PC-3 (cell line): Measurements from ENCODE around the gene WNT10A. TPM values are rescaled to one million over a fixed set of nuclear protein-coding genes. Genes with fewer than 3 reads are reported as not detected.

ENCODE experiments used
- ATAC-seq: fragments of 200-7000 bp; cut with Tn5 transposase; 2 replicates; pipeline ENCODE4 v1.9.1; 2020; ENCODE audit warnings: mild to moderate bottlenecking, moderate library complexity
- BruUV-seq: library from RNA; stranded (reverse); fragments of 400-500 nt; replicated peaks from 2 replicates; lab custom pipeline; 2021; lab: Mats Ljungman, UMichigan
- CTCF ChIA-PET: fragments of 300-600 bp; sonication (Branson Sonifier 250); formaldehyde crosslinking; loops from one replicate; lab custom pipeline; 2022; ENCODE audit warnings: antibody characterized with exemption; lab: Charles Lee
- POLR2A ChIA-PET: fragments of 300-600 bp; sonication (Branson Sonifier 250); formaldehyde crosslinking; loops from one replicate; lab custom pipeline; 2022; ENCODE audit warnings: antibody characterized with exemption; ENCODE audit not compliant: unreplicated experiment; lab: Charles Lee
- DNase-seq: peaks from one replicate; pipeline ENCODE4 v3.0.0-alpha.2; 2015
- H2AFZ ChIP-seq: fragments of 300-600 bp; sonication (generic); 2 replicates; pipeline ENCODE4 v1.6.0; 2016; ENCODE audit warnings: antibody characterized with exemption, low read length
- H3F3A ChIP-seq: fragments of 300-600 bp; sonication (generic); one replicate; pipeline ENCODE4 v1.6.0; 2017; ENCODE audit warnings: antibody characterized with exemption, low read length, control low read depth, mild to moderate bottlenecking; ENCODE audit not compliant: unreplicated experiment
- H3K27ac ChIP-seq: fragments of 300-600 bp; sonication (generic); 2 replicates; pipeline ENCODE4 v1.5.1; 2016; ENCODE audit warnings: mild to moderate bottlenecking, low read length
- H3K27me3 ChIP-seq: fragments of 300-600 bp; sonication (generic); 2 replicates; pipeline ENCODE4 v1.6.1; 2016; ENCODE audit warnings: low read length, mixed read lengths
- H3K36me3 ChIP-seq: fragments of 300-600 bp; sonication (generic); 2 replicates; pipeline ENCODE4 v1.6.1; 2016; ENCODE audit warnings: low read depth, mixed run types, low read length, mixed read lengths
- H3K4me1 ChIP-seq: fragments of 300-600 bp; sonication (generic); 2 replicates; pipeline ENCODE4 v1.5.1; 2016; ENCODE audit warnings: low read length; ENCODE audit not compliant: insufficient read depth
- H3K4me2 ChIP-seq: fragments of 300-600 bp; sonication (generic); 2 replicates; pipeline ENCODE4 v1.6.0; 2016; ENCODE audit warnings: low read length
- H3K4me3 ChIP-seq: fragments of 300-600 bp; sonication (generic); 2 replicates; pipeline ENCODE4 v1.5.1; 2016; ENCODE audit warnings: mild to moderate bottlenecking, low read length, mixed read lengths
- H3K79me2 ChIP-seq: fragments of 300-600 bp; sonication (generic); 2 replicates; pipeline ENCODE4 v1.6.1; 2017; ENCODE audit warnings: low read length, mixed read lengths
- H3K9ac ChIP-seq: fragments of 300-600 bp; sonication (generic); 2 replicates; pipeline ENCODE4 v1.6.0; 2016; ENCODE audit warnings: mild to moderate bottlenecking, low read length
- H3K9me2 ChIP-seq: fragments of 300-600 bp; sonication (generic); replicated peaks from 2 replicates; pipeline ENCODE4 v1.6.1; 2016; ENCODE audit warnings: mixed run types, low read length, mixed read lengths
- H3K9me3 ChIP-seq: fragments of 300-600 bp; sonication (generic); 2 replicates; pipeline ENCODE4 v1.6.1; 2016; ENCODE audit warnings: low read length, mixed read lengths
- H4K20me1 ChIP-seq: fragments of 300-600 bp; sonication (generic); 2 replicates; pipeline ENCODE4 v1.6.1; 2016; ENCODE audit warnings: low read length, mixed read lengths
- CTCF ChIP-seq: fragments of 300-600 bp; sonication (generic); conservative IDR thresholded peaks from 2 replicates; pipeline ENCODE4 v1.5.1; 2017; ENCODE audit warnings: antibody characterized with exemption, low read depth, mild to moderate bottlenecking, low read length
- EZH2 ChIP-seq: fragments of 300-600 bp; sonication (generic); IDR thresholded peaks from one replicate; pipeline ENCODE4 v1.6.1; 2017; ENCODE audit warnings: antibody characterized with exemption, mild to moderate bottlenecking, low read length; ENCODE audit not compliant: unreplicated experiment
- EZH2phosphoT487 ChIP-seq: fragments of 300-600 bp; sonication (generic); IDR thresholded peaks from 2 replicates; pipeline ENCODE4 v1.6.1; 2018; ENCODE audit warnings: mild to moderate bottlenecking, antibody characterized with exemption, low read length, borderline replicate concordance
- intact Hi-C: fragments of 100-400 bp; cut with micrococcal nuclease; formaldehyde crosslinking; loops from 2 replicates; pipeline ENCODE4 v1.9.0; 2023
- total RNA-seq: library from RNA; depleted of rRNA; stranded (reverse); fragments of >200 nt; gene quantifications from 2 replicates; pipeline ENCODE4 v1.2.3, GENCODE V29; 2014

WNT10A gene
- total RNA-seq, 1 experiment from 2014 or later, result 0.40 TPM

GRCh38 chr2:218885981-218886947, 5.6 kb downstream of the WNT10A start:
- no peak overlapping the region for H2AFZ ChIP-seq
- H3K4me1 ChIP-seq, result no peaks in the 10 kb centered on the region
- no peak overlapping the region for H3K4me2 ChIP-seq
- H3K27me3 ChIP-seq, result no peaks in the 10 kb centered on the region
- no peaks in the 10 kb centered on the region for H3K9me2 ChIP-seq
- ChIA-PET POLR2A (no interaction called here), CTCF (no interaction called here)
- H4K20me1 ChIP-seq, result no peaks in the 10 kb centered on the region
- no peak overlapping the region for H3K27ac ChIP-seq
- no peak overlapping the region for H3K9ac ChIP-seq
- H3K4me3 ChIP-seq, result no peak overlapping the region
- no peaks in the 10 kb centered on the region for H3K36me3 ChIP-seq
- intact Hi-C loops, result no loop called here
- no peaks in the 10 kb centered on the region for H3K9me3 ChIP-seq
- no peak for DNase-seq
- H3K79me2 ChIP-seq, result no peaks in the 10 kb centered on the region
- H3F3A ChIP-seq, result no peaks in the 10 kb centered on the region
- no peak for ATAC-seq
- no TSS peak for BruUV-seq
- TF ChIP-seq EZH2 (no peak), CTCF (no peak), EZH2phosphoT487 (no peak)

GRCh38 chr2:218887079-218887478, 6.4 kb downstream of the WNT10A start:
- H3K4me3 ChIP-seq, result no peak overlapping the region
- H3K9me3 ChIP-seq, result no peaks in the 10 kb centered on the region
- ChIA-PET CTCF (interaction anchor here (0.9 kb wide), 1 partner anchor 11 kb away, joined by 3 read pairs; no protein-coding TSS in a partner anchor), POLR2A (no interaction called here)
- no TSS peak for BruUV-seq
- H3K4me1 ChIP-seq, result no peaks in the 10 kb centered on the region
- no peaks in the 10 kb centered on the region for H3K9me2 ChIP-seq
- no peak overlapping the region for H3K9ac ChIP-seq
- intact Hi-C loops, result no loop called here
- H3K4me2 ChIP-seq, result no peak overlapping the region
- H3K27me3 ChIP-seq, result no peaks in the 10 kb centered on the region
- no peaks in the 10 kb centered on the region for H3F3A ChIP-seq
- H2AFZ ChIP-seq, result no peak overlapping the region
- ATAC-seq (no peak), DNase-seq (no peak)
- TF ChIP-seq CTCF (no peak), EZH2 (no peak), EZH2phosphoT487 (no peak)
- H3K36me3 ChIP-seq, result no peaks in the 10 kb centered on the region
- H4K20me1 ChIP-seq, result no peaks in the 10 kb centered on the region
- no peak overlapping the region for H3K27ac ChIP-seq
- no peaks in the 10 kb centered on the region for H3K79me2 ChIP-seq

- no peak for DNase-seq
- Histone ChIP-seq H3K9ac (no peak overlapping the region), H3F3A (no peaks in the 10 kb centered on the region), H3K4me1 (peaks cover 10% of the 10 kb centered on the region), H3K4me2 (no peak overlapping the region), H3K4me3 (no peak overlapping the region), H4K20me1 (no peaks in the 10 kb centered on the region), H2AFZ (no peak overlapping the region), H3K9me3 (no peaks in the 10 kb centered on the region), H3K27me3 (no peaks in the 10 kb centered on the region), H3K36me3 (no peaks in the 10 kb centered on the region), H3K79me2 (peaks cover 3% of the 10 kb centered on the region; the same call in 1 of the 2 replicates), H3K27ac (no peak overlapping the region), H3K9me2 (no peaks in the 10 kb centered on the region)
- BruUV-seq, result no TSS peak
- intact Hi-C loops, result no loop called here
- ChIA-PET CTCF (no interaction called here), POLR2A (no interaction called here)
- no peak for ATAC-seq
- TF ChIP-seq CTCF, result no peak
- no peak for TF ChIP-seq EZH2phosphoT487
- TF ChIP-seq EZH2, result no peak
These were observed 7.7 kb downstream of the WNT10A start for GRCh38 chr2:218888341-218888740.
